Effector memory CD4-positive, alpha-beta T cell (primary cell): Measurements from ENCODE around the gene LCN6.

Experiments
- DNase-seq, 3 donors: peaks; one replicate each; pipeline ENCODE4 v3.0.0-alpha.2; 2020
- H3K27ac ChIP-seq: 2 replicates; pipeline ENCODE4 v1.7.0; 2013; ENCODE audit warnings: mild to moderate bottlenecking, low read length, moderate library complexity; ENCODE audit not compliant: insufficient read depth, poor library complexity, severe bottlenecking
- H3K27me3 ChIP-seq: replicated peaks from 2 replicates; pipeline ENCODE4 v1.7.0; 2013; ENCODE audit warnings: mild to moderate bottlenecking, low read length; ENCODE audit not compliant: insufficient read depth, control insufficient read depth, poor library complexity, severe bottlenecking
- H3K36me3 ChIP-seq: 2 replicates; pipeline ENCODE4 v1.7.0; 2013; ENCODE audit warnings: mild to moderate bottlenecking, low read length, moderate library complexity; ENCODE audit not compliant: control insufficient read depth, insufficient read depth
- H3K4me1 ChIP-seq: 2 replicates; pipeline ENCODE4 v1.7.0; 2013; ENCODE audit warnings: low read length, mild to moderate bottlenecking; ENCODE audit not compliant: control insufficient read depth, insufficient read depth, poor library complexity, severe bottlenecking
- H3K4me3 ChIP-seq: 2 replicates; pipeline ENCODE4 v1.7.0; 2013; ENCODE audit warnings: low read length, low read depth, mild to moderate bottlenecking; ENCODE audit not compliant: insufficient read depth, poor library complexity, severe bottlenecking
- H3K9me3 ChIP-seq: 2 replicates; pipeline ENCODE4 v1.7.0; 2013; ENCODE audit warnings: mild to moderate bottlenecking, low read length, moderate library complexity; ENCODE audit not compliant: control insufficient read depth

LCN6 gene

DNA sequence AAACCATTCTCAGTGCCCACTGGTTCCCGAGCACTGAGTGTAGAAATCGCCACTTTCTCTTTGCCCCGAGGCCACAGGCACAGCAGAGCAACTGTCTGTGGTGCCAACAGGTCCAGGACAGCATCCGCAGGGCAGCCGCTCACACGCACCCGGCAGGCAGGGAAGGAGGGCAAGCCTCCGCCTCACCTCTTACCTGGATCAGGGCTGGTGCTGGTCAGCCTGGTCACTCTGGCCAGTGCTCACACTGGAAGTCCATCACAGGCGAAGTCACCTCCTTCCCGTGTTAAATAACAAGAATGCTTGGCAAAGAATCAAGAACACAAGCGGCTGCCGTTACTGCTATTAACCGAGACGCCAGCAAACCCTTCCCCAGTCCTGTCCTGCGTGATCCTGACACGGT is 22.2 kb downstream of the LCN6 start:
- H3K4me3 ChIP-seq = peak overlapping the region; percentile 75
- no peaks in the 10 kb centered on the region for H3K9me3 ChIP-seq
- H3K27ac ChIP-seq = no peak overlapping the region
- no peaks in the 10 kb centered on the region for H3K27me3 ChIP-seq
- H3K4me1 ChIP-seq = peaks cover 25% of the 10 kb centered on the region
- no peak for DNase-seq
- peaks cover 37% of the 10 kb centered on the region for H3K36me3 ChIP-seq

DNA sequence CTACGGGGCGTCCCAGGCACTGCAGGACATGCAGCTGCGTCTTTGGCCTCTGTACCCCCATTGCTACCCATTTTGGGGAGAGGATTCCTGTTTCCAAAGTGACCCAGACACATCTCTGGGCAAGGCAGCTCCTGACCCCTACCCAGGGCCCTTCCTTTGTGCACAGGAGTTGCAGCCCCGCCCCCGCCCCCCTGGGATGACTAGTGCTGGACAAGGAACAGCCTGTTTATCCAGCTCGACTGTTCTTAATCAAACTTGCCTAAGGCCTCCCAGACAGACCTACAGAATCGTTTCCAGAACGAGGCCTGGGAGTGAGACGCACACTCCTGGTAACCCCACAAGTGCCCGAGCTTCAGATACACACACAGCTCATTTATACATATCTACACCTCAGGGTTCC is 22.7 kb downstream of the LCN6 start:
- H3K9me3 ChIP-seq = no peaks in the 10 kb centered on the region
- no peak overlapping the region for H3K27ac ChIP-seq
- peaks cover 37% of the 10 kb centered on the region for H3K36me3 ChIP-seq
- no peak for DNase-seq
- peaks cover 25% of the 10 kb centered on the region for H3K4me1 ChIP-seq
- H3K27me3 ChIP-seq = no peaks in the 10 kb centered on the region
- H3K4me3 ChIP-seq = no peak overlapping the region

DNA sequence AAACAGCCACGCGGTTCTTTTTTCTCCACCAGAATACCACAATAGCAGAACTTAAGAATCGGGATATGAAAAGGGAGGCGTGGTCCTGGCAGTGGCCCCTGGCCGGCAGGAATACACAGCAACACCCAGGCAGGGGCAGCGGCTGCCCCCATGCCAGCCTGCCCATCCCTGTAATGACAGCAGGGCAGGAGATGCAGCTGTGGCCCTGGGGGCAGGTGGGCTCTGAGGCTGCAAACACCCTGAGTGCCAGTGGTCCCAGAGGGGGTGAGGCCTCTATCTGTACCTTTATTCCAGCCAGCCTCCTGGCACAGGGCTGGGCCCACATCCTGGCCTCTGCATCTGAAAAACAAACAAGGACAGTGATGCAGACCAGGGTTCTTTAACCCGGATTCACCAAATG is 23.6 kb downstream of the LCN6 start:
- Histone ChIP-seq H3K4me1 (peaks cover 25% of the 10 kb centered on the region), H3K27ac (no peak overlapping the region), H3K9me3 (no peaks in the 10 kb centered on the region), H3K4me3 (no peak overlapping the region), H3K27me3 (no peaks in the 10 kb centered on the region), H3K36me3 (peaks cover 37% of the 10 kb centered on the region)
- DNase-seq = no peak

DNA sequence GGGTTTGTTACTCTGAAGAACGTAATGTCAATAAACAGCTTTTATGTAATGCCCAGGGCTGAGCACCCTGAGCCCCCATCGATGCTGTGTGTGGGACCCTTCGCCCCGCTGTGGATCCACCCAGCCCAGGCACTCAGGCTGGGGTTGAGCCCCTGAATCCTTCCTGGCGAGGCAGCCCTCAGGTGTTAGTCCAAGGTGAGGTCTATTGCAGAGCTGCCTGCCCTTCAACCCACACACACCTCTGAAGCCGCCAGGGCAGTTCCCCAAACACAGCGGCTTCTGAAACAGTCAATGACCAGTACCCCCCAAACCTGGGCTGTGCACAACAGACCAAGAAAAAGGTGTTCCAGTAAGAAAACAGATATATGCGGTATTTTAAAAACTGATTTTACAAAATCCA is 24.3 kb downstream of the LCN6 start:
- H3K4me1 ChIP-seq = peaks cover 25% of the 10 kb centered on the region

DNA sequence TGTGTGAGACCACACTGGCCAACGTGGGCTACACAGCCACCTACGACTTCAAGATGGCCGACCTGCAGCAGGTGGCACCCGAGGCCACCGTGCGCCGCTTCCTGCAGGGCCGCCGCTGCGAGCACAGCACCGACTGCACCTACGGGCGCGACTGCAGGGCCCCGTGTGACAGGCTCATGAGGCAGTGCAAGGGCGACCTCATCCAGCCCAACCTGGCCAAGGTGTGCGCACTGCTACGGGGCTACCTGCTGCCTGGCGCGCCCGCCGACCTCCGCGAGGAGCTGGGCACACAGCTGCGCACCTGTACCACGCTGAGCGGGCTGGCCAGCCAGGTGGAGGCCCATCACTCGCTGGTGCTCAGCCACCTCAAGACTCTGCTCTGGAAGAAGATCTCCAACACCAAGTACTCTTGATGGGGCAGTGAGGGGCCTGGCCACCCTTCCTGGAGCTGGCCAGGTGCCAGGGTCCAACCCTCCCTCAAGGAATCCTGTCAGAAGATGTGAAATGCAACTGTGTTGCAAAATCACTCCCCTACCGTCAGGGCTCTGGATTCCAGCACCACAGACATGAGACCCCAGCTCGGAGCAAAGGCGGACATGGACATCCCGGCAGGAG is 24.9 kb downstream of the LCN6 start:
- Histone ChIP-seq H3K4me3 (no peak overlapping the region), H3K4me1 (peaks cover 20% of the 10 kb centered on the region), H3K27me3 (no peaks in the 10 kb centered on the region), H3K27ac (no peak overlapping the region), H3K36me3 (peaks cover 37% of the 10 kb centered on the region), H3K9me3 (no peaks in the 10 kb centered on the region)
- no peak for DNase-seq

More for the DNA sequence above, 24.3 kb downstream of the LCN6 start:
- Histone ChIP-seq H3K4me3 (no peak overlapping the region), H3K9me3 (no peaks in the 10 kb centered on the region), H3K36me3 (peaks cover 37% of the 10 kb centered on the region), H3K27ac (no peak overlapping the region), H3K27me3 (no peaks in the 10 kb centered on the region)
- no peak for DNase-seq

DNA sequence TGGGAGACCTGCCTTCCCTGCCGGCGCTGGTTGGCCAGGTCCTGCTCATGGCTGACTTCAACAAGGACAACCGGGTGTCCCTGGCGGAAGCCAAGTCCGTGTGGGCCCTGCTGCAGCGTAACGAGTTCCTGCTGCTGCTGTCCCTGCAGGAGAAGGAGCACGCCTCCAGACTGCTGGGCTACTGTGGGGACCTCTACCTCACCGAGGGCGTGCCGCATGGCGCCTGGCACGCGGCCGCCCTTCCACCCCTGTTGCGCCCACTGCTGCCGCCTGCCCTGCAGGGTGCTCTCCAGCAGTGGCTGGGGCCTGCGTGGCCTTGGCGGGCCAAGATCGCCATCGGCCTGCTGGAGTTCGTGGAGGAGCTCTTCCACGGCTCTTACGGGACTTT is 25.4 kb downstream of the LCN6 start:
- Histone ChIP-seq H3K4me3 (no peak overlapping the region), H3K9me3 (no peaks in the 10 kb centered on the region), H3K27me3 (no peaks in the 10 kb centered on the region), H3K36me3 (peaks cover 37% of the 10 kb centered on the region), H3K27ac (no peak overlapping the region), H3K4me1 (peaks cover 17% of the 10 kb centered on the region)
- no peak for DNase-seq

DNA sequence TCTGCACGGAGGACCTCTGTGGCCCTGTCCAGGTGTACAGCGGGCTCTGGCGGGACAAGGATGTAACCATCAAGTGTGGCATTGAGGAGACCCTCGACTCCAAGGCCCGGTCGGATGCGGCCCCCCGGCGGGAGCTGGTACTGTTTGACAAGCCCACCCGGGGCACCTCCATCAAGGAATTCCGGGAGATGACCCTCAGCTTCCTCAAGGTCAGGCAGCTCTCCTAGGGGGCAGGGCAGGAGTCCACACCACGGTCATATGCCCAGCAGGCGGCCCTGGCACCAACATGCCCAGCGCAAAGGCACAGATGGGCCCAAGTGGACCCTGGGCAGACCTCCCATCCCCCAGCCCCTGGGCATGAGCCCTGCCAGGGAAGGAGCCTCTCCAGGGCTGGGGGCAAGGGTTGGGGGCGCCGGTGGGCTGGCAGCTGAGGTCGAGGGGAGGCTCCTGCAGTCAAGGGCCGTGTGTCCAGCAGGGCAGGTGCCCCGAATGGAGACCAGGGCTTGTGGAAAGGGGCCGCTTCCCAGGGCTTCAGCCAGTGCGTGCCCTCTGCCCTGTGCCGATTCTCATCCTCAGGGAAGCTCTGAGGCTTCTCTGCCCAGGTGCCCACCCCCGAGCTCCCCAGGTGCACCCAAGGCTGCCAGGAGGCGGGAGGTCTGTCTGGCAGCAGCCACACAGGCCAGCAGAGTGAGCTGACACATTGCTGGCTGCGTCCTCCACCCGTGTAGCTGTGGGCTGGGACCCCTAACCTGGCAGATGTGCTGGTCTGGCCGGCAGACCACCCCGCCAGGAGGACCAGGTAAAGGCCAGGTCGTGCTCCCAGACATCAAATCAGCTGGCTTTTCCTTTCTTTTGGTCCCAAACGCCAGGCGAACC is 26.0 kb downstream of the LCN6 start:
- H3K36me3 ChIP-seq = peaks cover 37% of the 10 kb centered on the region
- H3K4me1 ChIP-seq = peaks cover 17% of the 10 kb centered on the region
- H3K27ac ChIP-seq = no peak overlapping the region
- no peaks in the 10 kb centered on the region for H3K9me3 ChIP-seq
- no peak for DNase-seq
- H3K27me3 ChIP-seq = no peaks in the 10 kb centered on the region
- H3K4me3 ChIP-seq = no peak overlapping the region

DNA sequence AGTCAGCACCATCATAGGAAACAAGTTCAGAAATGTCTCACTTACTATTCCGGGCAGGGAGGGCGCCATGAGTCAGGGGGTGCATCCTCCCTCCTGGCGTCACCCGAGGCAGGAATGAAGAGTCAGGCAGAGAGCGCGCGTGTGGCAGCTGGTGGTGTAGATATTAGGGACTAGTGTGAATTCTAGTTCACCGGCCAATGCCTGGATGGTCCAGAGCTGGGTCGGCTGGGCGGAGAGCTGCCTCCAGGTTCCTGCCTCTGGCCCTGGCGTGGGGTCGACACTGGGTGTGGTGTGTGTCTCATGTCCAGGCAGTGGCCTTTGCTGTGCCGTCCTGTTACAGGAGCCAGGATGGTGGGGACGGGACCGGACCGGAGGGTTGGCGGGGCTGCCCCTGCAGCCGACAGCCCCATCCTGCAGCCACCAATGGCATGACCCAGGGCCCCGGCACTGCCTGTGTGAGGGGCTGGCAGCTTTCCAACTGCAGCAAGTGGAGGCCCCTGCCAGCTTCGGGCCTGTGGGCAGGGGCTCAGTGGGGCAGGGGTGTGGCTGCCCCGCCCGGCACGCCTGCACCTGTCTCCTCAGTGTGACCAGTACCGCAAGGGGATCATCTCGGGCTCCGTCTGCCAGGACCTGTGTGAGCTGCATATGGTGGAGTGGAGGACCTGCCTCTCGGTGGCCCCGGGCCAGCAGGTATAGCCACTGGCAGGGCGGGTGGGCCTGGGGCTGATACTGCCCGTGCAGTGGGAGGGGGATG is 26.8 kb downstream of the LCN6 start:
- no peak overlapping the region for H3K4me3 ChIP-seq
- peaks cover 34% of the 10 kb centered on the region for H3K36me3 ChIP-seq
- H3K27ac ChIP-seq = no peak overlapping the region
- no peak for DNase-seq
- peaks cover 11% of the 10 kb centered on the region for H3K4me1 ChIP-seq
- no peaks in the 10 kb centered on the region for H3K9me3 ChIP-seq
- H3K27me3 ChIP-seq = no peaks in the 10 kb centered on the region

DNA sequence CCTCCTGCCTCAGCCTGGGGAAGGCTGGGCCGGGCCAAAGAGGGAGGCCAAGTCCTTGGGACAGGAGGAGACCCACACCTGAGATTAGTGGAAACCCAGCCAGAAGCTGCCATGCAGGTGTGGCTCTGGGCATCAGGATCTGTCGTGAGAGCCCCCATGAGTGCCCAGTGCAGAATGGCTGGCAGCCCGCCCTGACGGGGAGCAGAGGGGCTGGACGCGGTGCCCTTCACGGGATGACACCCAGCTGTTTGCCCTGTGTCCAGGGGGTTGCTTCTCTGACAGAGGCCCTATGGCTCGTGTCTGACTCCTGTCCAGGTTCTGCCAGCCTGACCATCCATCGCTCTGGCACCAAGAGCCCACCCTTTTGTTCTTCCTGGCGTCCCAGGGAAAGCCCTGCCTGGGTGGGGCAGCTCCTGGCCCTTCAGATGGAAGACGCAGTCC is 27.4 kb downstream of the LCN6 start:
- no peaks in the 10 kb centered on the region for H3K27me3 ChIP-seq
- no peaks in the 10 kb centered on the region for H3K9me3 ChIP-seq
- no peak overlapping the region for H3K27ac ChIP-seq
- H3K36me3 ChIP-seq = peaks cover 28% of the 10 kb centered on the region
- H3K4me1 ChIP-seq = peaks cover 5% of the 10 kb centered on the region
- H3K4me3 ChIP-seq = no peak overlapping the region
- no peak for DNase-seq
